ENCODE measurements around the gene ABL1.

The ABL1 gene

GRCh38 chr9:130873966-130874365 is 38.9 kb downstream of the ABL1 start:
- no peak for DNase-seq (ENCODE audit: low spot score)
- TF ChIP-seq CTCF (IDR thresholded peaks at IDR 0.05; ENCODE audit: borderline replicate concordance, control extremely low read depth, extremely low read depth, insufficient read depth, missing control alignments), result no peak
- in situ Hi-C loops (cut with MboI; ENCODE audit: low sequenced_read_pairs, unreplicated experiment), result loop anchor here (10.0 kb wide), 1 partner anchor 61 kb away; the partner anchor contains the start of gene FIBCD1

DNA sequence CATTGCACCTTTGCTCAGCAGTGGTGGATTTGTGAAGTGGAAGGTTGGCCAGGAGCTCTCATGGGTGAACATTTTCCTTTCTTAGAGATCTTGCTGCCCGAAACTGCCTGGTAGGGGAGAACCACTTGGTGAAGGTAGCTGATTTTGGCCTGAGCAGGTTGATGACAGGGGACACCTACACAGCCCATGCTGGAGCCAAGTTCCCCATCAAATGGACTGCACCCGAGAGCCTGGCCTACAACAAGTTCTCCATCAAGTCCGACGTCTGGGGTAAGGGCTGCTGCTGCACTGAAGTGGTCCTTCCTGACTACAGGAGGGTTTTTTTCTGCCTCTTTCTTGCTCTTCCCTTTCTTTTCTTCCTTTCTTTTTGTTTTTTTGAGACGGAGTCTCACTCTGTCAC is 39.7 kb downstream of the ABL1 start:
- no peak for DNase-seq (ENCODE audit: low spot score)
- TF ChIP-seq CTCF (IDR thresholded peaks at IDR 0.05; ENCODE audit: borderline replicate concordance, control extremely low read depth, extremely low read depth, insufficient read depth, missing control alignments), result no peak
- in situ Hi-C loops (cut with MboI; ENCODE audit: low sequenced_read_pairs, unreplicated experiment), result loop anchor here (10.0 kb wide), 1 partner anchor 60 kb away; the partner anchor contains the start of gene FIBCD1

DNA sequence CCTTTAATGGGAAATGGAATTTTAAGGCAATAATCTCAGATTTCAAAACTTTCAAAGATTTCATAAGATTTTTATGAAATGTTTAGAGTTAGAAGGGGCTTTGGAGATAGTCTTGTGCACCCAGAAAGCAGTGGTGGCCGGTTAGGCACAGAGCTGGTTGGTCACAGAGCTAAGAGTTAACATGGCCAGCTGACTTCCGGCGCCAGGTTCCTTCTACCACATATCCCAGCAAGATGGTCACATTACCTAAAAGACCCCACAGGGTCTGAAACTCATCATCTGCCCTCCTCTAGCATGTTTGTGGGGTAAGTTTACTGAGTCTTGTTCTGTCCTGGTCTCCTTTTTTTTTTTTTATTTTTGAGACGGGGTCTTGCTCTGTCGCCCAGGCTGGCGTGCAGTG is 42.2 kb downstream of the ABL1 start:
- no peak for DNase-seq (ENCODE audit: low spot score)
- TF ChIP-seq CTCF (IDR thresholded peaks at IDR 0.05; ENCODE audit: borderline replicate concordance, control extremely low read depth, extremely low read depth, insufficient read depth, missing control alignments), result no peak
- in situ Hi-C loops (cut with MboI; ENCODE audit: low sequenced_read_pairs, unreplicated experiment), result loop anchor here (10.0 kb wide), 1 partner anchor 58 kb away; the partner anchor contains the start of gene FIBCD1

GRCh38 chr9:130878295-130878694 is 43.2 kb downstream of the ABL1 start:
- TF ChIP-seq CTCF (IDR thresholded peaks at IDR 0.05; ENCODE audit: borderline replicate concordance, control extremely low read depth, extremely low read depth, insufficient read depth, missing control alignments), result no peak
- no peak for DNase-seq (ENCODE audit: low spot score)
- in situ Hi-C loops (cut with MboI; ENCODE audit: low sequenced_read_pairs, unreplicated experiment), result loop anchor here (10.0 kb wide), 1 partner anchor 57 kb away; the partner anchor contains the start of gene FIBCD1

DNA sequence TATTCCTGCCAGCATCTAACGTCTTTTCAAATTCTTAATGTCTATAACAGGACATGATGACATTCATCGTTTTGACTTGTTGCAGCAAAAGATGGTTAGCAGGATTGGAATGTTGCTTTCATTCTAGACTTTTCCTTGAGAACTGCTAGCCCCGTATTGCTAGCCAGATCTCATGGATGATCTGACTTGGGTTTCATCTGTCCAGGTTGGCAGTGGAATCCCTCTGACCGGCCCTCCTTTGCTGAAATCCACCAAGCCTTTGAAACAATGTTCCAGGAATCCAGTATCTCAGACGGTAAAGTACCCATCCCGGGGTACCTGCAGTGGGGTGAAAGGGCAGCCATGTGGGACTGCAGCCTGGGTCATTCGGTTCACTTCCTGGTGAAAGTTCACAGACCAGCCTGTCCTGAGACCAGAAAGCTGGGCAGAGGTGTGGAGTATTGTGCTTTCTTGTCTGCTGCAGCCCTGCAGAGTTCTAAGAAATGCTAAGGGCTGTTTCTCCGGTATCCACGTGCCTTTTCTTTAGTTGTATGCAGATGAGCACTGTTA is 44.9 kb downstream of the ABL1 start:
- no peak for DNase-seq (ENCODE audit: low spot score)
- no peak for TF ChIP-seq CTCF (IDR thresholded peaks at IDR 0.05; ENCODE audit: borderline replicate concordance, control extremely low read depth, extremely low read depth, insufficient read depth, missing control alignments)
- in situ Hi-C loops (cut with MboI; ENCODE audit: low sequenced_read_pairs, unreplicated experiment), result loop anchor here (10.0 kb wide), 1 partner anchor 55 kb away; the partner anchor contains the start of gene FIBCD1

- in situ Hi-C loops (cut with MboI; ENCODE audit: low sequenced_read_pairs, unreplicated experiment), result no loop called here
- DNase-seq (ENCODE audit: low spot score), result no peak
- no peak for TF ChIP-seq CTCF (IDR thresholded peaks at IDR 0.05; ENCODE audit: borderline replicate concordance, control extremely low read depth, extremely low read depth, insufficient read depth, missing control alignments)
These were observed 45.7 kb downstream of the ABL1 start for GRCh38 chr9:130880599-130881220.
